Left colon (tissue), 2 donors: ENCODE measurements around the gene SIMC1. TPM values are rescaled to one million over a fixed set of nuclear protein-coding genes. Genes with fewer than 3 reads are reported as not detected.

Experiments used
- microRNA-seq, 2 donors: library from miRNA; unstranded; fragments of <30 nt; microRNA quantifications; one replicate each; pipeline versions ENCODE4 v1.1.0 to v1.2.0, GENCODE V29; 2020
- total RNA-seq, 2 donors: library from RNA; stranded (reverse); fragmentation: NEBNext Ultra II Directional; extraction: Animal tissue kit (Norgen Biotek cat#: 25700); gene quantifications; one replicate each; pipeline ENCODE4 v1.2.1, GENCODE V29; 2021
- donor health status: DM: no; HTN: no; CAD: no.
- donor health status: DM: yes; HTN: yes; CAD: no.

SIMC1 gene
- total RNA-seq, 2 donors from 2014 or later = 22.5 to 28.7 TPM

Small RNAs within 50 kb of the gene (microRNA-seq; reads per million reads assigned to microRNA genes)
- gene MIR1271 = 2.1 to 10.9 reads per million in 2 donors

Other genes starting within 250 kb of the SIMC1 start
- gene KIAA1191, start 123.3 kb downstream of the SIMC1 start, total RNA-seq = 10 to 100 TPM; 83.4 to 93.5 TPM
- gene ARL10, start 127.1 kb downstream of the SIMC1 start, total RNA-seq = 1 to 10 TPM; 1.0 to 1.8 TPM
- 10 to 100 TPM; 15.9 to 24.9 TPM for gene NOP16, start 150.2 kb downstream of the SIMC1 start, total RNA-seq
- gene HIGD2A, start 150.3 kb downstream of the SIMC1 start, total RNA-seq = 100 to 1,000 TPM; 194 to 226 TPM
- gene CLTB, start 178.1 kb downstream of the SIMC1 start, total RNA-seq = 100 to 1,000 TPM; 279 to 282 TPM
- gene FAF2, start 210.0 kb downstream of the SIMC1 start, total RNA-seq = 10 to 100 TPM; 32.6 to 39.1 TPM